Skeletal muscle cell (primary cell): ENCODE measurements around the gene PERM1.
A peak's percentile ranks its signal among the peaks of the same experiment; 100 is the strongest.
"Not testable (repeated sequence)": the region's sequence is repeated elsewhere in the genome, so short reads cannot be mapped to it uniquely, and the experiment has no call there.

Source experiments
- DNase-seq: peaks from one replicate; pipeline ENCODE4 v3.0.0-alpha.2; 2010; ENCODE audit warnings: low read depth
- H3K4me3 ChIP-seq: 2 replicates; pipeline ENCODE4 v1.5.1; 2011; ENCODE audit warnings: low read depth, mild to moderate bottlenecking, control low read depth, low read length, moderate library complexity

Gene PERM1

DNA sequence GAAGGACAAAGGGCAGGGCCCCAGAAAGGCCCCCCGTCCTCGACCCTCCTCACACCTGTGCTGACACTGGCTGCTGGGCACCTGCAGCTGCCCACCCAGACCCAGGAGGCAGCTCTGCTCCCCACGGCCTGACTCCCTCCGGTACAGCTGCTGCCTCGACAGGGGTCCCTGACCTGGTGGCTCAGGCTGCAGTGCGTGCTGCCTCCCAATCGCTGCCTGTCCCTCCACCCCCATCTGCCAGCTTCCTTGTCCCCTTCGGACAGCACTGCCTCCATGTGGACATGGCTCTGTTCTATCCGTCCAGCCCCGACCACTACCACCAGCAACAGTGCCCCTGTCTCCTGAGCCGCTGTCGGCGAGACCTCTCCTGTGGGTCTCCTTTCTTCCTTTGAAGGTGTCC is 27.0 kb downstream of the PERM1 start:
- no peak overlapping the region for H3K4me3 ChIP-seq
- no peak for DNase-seq

DNA sequence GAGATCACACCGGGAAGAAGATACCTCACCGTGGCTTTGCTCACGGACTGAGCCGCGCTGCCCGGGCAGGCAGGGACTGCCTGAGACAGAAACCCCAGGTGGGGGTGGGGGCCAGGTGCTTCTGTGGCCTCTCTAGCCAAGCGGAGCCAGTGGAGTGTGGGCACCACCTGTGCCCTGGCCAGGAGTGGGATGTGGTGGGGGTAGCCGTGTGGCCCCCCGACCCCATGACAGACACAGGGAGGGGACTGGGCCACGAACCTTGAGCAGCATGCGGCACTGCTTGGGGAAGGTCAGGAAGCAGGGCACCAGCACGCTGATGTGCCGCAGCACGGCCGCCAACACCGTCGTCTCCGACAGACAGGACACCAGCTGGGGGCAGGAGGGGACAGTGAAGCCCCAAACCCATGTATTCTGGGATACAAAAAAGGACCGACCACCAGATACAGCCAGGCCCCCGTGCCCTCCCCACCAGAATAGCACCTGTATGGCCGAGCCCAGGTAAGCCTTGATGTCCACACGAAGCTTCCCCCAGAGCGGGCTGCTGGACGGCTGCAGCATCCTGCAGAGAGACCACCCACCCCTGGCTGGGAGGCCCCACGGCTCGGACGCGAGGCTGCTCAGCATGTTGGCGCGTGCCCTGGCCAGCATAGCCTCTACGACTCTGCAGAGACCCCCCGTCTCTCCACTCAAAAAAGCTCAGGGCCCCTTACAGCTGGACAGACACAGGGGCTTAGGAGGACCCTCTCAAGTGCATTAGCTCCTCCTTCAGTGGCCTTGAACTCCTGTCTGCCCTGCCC is 28.2 kb downstream of the PERM1 start:
- no peak for DNase-seq
- H3K4me3 ChIP-seq: no peak overlapping the region

- no peak overlapping the region for H3K4me3 ChIP-seq
- DNase-seq: no peak
Measured at GRCh38 chr1:952603-953002, 29.3 kb downstream of the PERM1 start.

- H3K4me3 ChIP-seq: no peak overlapping the region
- no peak for DNase-seq
Measured at GRCh38 chr1:952201-952600, 29.7 kb downstream of the PERM1 start.

DNA sequence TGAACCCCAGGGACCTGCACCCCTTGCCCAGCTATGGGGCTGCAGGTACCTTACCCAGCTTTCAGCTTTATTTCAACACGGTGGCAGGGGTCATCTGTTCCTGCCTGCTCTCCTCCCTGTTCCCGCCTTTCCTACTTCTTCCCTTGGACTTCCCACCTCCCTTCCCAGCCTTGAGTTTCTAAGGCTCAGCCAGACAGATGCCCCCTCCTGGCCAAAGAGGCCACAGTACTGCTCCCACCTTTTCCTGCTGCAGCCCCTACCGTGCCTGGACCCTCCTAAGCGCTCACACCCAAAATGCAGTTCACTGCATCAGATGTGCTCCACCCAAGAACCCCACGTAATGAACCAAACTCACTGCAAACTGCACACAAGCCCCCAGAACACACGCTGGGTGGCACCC is 30.5 kb downstream of the PERM1 start:
- DNase-seq: no peak
- no peak overlapping the region for H3K4me3 ChIP-seq

GRCh38 chr1:950881-951280 is 31.0 kb downstream of the PERM1 start:
- no peak for DNase-seq
- no peak overlapping the region for H3K4me3 ChIP-seq

DNA sequence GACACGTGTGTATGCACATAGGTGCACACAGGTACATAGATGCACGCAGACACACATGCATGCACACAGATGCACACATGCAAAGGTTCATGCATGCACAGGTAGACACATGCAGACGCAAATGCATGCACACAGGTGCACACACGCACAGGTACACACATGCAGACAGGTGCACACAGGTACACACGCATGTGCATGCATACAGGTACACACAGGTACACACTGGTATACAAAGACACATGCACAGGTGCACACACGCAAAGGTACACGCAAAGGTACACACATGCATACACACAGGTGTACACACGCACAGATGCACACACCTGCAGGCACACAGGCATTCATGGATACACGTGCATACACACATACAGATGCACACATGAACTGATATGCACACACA is 31.6 kb downstream of the PERM1 start:
- no peak for DNase-seq
- H3K4me3 ChIP-seq: no peak overlapping the region

GRCh38 chr1:947958-948357 is 33.9 kb downstream of the PERM1 start:
- no peak for DNase-seq

DNA sequence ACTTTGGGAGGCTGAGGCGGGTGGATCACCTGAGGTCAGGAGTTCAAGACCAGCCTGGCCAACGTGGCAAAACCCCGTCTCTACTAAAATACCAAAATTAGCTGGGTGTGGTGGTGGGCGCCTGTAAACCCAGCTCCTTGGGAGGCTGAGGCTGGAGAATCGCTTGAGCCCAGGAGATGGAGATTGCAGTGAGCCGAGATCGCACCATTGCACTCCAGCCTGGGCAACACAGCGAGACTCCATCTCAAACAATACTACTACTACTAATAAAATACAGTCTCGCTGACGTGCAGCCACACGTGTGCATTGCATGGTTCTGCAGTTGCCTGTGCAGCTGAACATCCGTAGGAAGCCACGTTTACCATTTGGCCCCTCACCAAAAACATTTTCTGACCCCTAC is 35.1 kb downstream of the PERM1 start:
- H3K4me3 ChIP-seq, DNase-seq: not testable (repeated sequence)

More at GRCh38 chr1:947958-948357, 33.9 kb downstream of the PERM1 start:
- H3K4me3 ChIP-seq: no peak overlapping the region

DNA sequence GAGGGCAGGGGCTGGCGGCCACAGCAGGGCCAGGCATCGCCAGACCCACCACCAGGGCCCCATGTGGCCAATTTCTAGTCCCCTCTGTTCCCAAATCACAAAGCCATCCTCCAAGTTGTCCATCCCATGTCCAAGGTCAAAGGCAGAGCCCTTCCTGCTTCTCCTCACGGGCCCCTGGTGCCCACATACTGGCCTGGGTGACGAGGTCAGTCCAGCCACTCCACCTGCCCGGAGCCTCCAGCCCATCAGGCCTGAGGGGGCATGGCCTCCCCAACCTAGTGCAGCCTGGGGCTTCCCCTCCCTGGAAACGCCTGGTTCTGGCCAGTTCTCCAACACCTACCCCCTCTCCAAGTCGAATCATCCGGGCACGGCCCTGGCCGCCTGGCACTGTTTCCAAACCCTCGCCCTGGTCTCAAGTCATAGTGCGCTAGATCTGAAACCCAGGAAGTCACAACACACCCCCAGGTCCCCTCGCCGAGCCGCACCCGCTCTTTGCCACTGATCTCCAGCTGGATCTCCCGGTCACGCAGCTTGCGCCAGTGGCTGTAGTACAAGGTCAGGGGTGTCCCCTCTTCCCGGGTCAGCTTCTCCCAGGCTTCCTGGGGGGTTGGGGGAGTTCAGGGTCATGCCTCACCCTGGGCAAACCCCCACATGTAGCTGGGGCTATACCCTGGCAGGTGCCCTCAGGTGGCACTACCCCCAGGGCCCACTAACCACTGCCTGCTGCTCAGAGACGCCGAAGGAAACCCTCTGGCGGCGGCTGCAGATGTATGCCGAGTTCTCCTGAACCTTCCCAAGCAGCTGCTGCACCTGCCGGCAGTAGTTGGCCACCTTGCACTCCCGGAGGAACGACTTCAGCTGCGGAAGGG is 36.0 kb downstream of the PERM1 start:
- H3K4me3 ChIP-seq: no peak overlapping the region
- DNase-seq: no peak

GRCh38 chr1:944341-945325 is 37.3 kb downstream of the PERM1 start:
- peak; percentile 43 for DNase-seq
- no peak overlapping the region for H3K4me3 ChIP-seq

- H3K4me3 ChIP-seq: no peak overlapping the region
- no peak for DNase-seq
Measured at GRCh38 chr1:943545-944340, 38.1 kb downstream of the PERM1 start.

GRCh38 chr1:942864-943533 is 38.9 kb downstream of the PERM1 start:
- DNase-seq: peak; percentile 65
- H3K4me3 ChIP-seq: peak overlapping the region; percentile 47

- peak overlapping the region; percentile 47 for H3K4me3 ChIP-seq
- no peak for DNase-seq
Measured at GRCh38 chr1:942411-942821, 39.5 kb downstream of the PERM1 start.

DNA sequence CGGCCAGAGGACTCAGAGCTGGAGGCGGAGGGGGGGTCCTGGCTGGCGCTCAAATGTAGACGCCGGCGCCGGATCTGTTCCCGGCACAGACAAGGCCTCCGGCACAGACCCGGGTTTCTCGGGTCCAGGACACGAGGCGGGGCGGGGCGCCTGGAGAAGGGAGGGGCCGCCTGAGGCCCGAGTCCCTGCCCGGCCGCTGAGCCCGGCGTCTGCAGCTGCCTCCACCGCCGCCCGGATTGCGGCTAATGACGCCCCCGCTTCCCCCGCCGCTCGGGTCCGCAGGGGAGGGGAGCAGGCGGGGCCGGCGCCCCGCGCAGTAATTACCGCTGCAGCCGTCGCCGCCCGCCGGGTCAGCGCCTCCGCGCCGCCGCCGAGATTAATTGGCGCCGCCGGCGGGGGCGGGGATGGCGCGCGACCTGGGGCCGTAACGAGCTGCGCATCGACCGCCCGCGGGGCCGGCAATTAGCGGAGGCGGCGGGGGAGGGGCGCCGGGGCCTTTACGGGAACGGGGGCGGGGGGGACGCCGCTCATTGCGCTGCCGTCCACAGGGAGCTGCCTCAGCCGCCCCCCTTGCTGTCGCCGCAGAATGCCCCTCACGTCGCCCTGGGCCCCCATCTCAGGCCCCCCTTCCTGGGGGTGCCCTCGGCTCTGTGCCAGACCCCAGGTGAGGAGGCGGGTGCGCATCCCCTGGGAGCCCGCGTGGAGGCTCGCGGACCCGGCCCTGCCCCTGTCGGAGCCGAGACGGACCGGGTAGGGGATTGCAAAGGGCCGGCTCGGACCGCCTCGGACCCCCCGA is 40.1 kb downstream of the PERM1 start:
- H3K4me3 ChIP-seq: peak overlapping the region; percentile 47
- DNase-seq: peak; percentile 63

GRCh38 chr1:941015-941587 is 40.8 kb downstream of the PERM1 start:
- DNase-seq: no peak
- peak overlapping the region; percentile 47 for H3K4me3 ChIP-seq
